Sigmoid colon (tissue), 7 donors: ENCODE results near the gene TACR1. TPM values are rescaled to one million over a fixed set of nuclear protein-coding genes. Genes with fewer than 3 reads are reported as not detected.
"Not testable (repeated sequence)": the region's sequence is repeated elsewhere in the genome, so short reads cannot be mapped to it uniquely, and the experiment has no call there.

ENCODE experiments used
- DNase-seq: peaks from one replicate; pipeline ENCODE4 v3.0.0-alpha.2; 2019
- H3K27ac ChIP-seq, 4 donors: fragments of 200-600 bp; sonication (generic); one replicate each; pipeline ENCODE4 v1.5.1; 2016 to 2019; ENCODE audit warnings: mild to moderate bottlenecking in 1 of 4
- H3K27me3 ChIP-seq, 3 donors: fragments of 200-600 bp; sonication (generic); one replicate each; pipeline ENCODE4 v1.5.1; 2019; ENCODE audit warnings: mild to moderate bottlenecking in 1 of 3
- H3K36me3 ChIP-seq, 4 donors: fragments of 200-600 bp; sonication (generic); one replicate each; pipeline ENCODE4 v1.5.1; 2016 to 2019
- H3K4me1 ChIP-seq, 4 donors: fragments of 200-600 bp; sonication (generic); one replicate each; pipeline ENCODE4 v1.5.1; 2017 to 2019
- H3K4me3 ChIP-seq, 4 donors: fragments of 200-600 bp; sonication (generic); one replicate each; pipeline ENCODE4 v1.5.1; 2017 to 2019; ENCODE audit warnings: mild to moderate bottlenecking in 2 of 4, moderate library complexity in 1 of 4
- H3K9me3 ChIP-seq, 4 donors: fragments of 200-600 bp in 3 of 4; sonication (generic) in 3 of 4; one replicate each; pipeline versions ENCODE4 v1.5.1 to v1.6.1; 2013 to 2019
- CTCF ChIP-seq, 4 experiments: fragments of 450-650 bp in 3 of 4; fragments of 200-600 bp in 1 of 4; IDR thresholded peaks; one replicate each; pipeline ENCODE4 v1.5.1; 2016 to 2019; ENCODE audit warnings: antibody characterized with exemption in 4 of 4, mild to moderate bottlenecking in 3 of 4, moderate library complexity in 2 of 4
- EP300 ChIP-seq, 4 donors: sonication (generic); formaldehyde crosslinking; IDR thresholded peaks; one replicate each; pipeline ENCODE4 v1.6.1; 2017; ENCODE audit warnings: antibody characterized with exemption in 4 of 4
- POLR2A ChIP-seq, 2 donors: fragments of 450-650 bp; IDR thresholded peaks; one replicate each; pipeline ENCODE4 v1.6.1; 2016; ENCODE audit warnings: antibody characterized with exemption in 2 of 2, mild to moderate bottlenecking in 2 of 2, moderate library complexity in 2 of 2
- POLR2AphosphoS5 ChIP-seq, 4 donors: sonication (generic); formaldehyde crosslinking; IDR thresholded peaks; one replicate each; pipeline ENCODE4 v1.6.1; 2017; ENCODE audit warnings: antibody characterized with exemption in 4 of 4
- WGBS, 2 donors: extraction: QIAGEN DNeasy Blood & Tissue Kit; methylation state at CpG; one replicate each; pipeline ENCODE4 v1.1.7; 2013; 5-methylcytosine and 5-hydroxymethylcytosine counted together
- intact Hi-C: fragments of 100-400 bp; cut with DNase I; formaldehyde crosslinking; loops from one replicate; pipeline ENCODE4 v1.15.1; 2023
- polyA plus RNA-seq, 3 donors: library from polyadenylated mRNA; stranded (reverse); fragments of 200-250 nt; gene quantifications; one replicate each; pipeline ENCODE4 v1.2.3, GENCODE V29; 2013
- total RNA-seq, 4 donors: library from RNA; depleted of rRNA; stranded (reverse); fragments of >200 nt; gene quantifications; one replicate each; pipeline ENCODE4 v1.1.0, GENCODE V29; 2016
- donor health status: healthy with polysubstance abuse.
- donor health status: Bipolar disorder and iron deficiency.
- donor health status: healthy.

TACR1 gene
- total and polyA plus RNA-seq, 7 donors, result 0.22 to 2.5 (median 0.99) TPM; not detected in 2

- Histone ChIP-seq H3K9me3 (no peaks in the 10 kb centered on the region), H3K36me3 (no peaks in the 10 kb centered on the region), H3K4me1 (peaks cover 0 to 11% (median 8%) of the 10 kb centered on the region in 4 donors), H3K4me3 (no peak overlapping the region), H3K27me3 (no peaks in the 10 kb centered on the region), H3K27ac (no peak overlapping the region)
- TF ChIP-seq POLR2AphosphoS5 (IDR thresholded peaks at IDR 0.05) (no peak), POLR2A (IDR thresholded peaks at IDR 0.05) (no peak), CTCF (IDR thresholded peaks at IDR 0.05) (peak in 1 of 4 experiments; percentile 13), EP300 (IDR thresholded peaks at IDR 0.05) (no peak)
- intact Hi-C loops, result loop anchor here (5.0 kb wide), 1 partner anchor 245 kb away; no protein-coding TSS in a partner anchor
- DNase-seq, result no peak
Measured at GRCh38 chr2:75157435-75157834, 41.9 kb downstream of the TACR1 start.

GRCh38 chr2:75155115-75155514 is 44.2 kb downstream of the TACR1 start:
- no peak for DNase-seq
- TF ChIP-seq POLR2AphosphoS5 (IDR thresholded peaks at IDR 0.05) (no peak), EP300 (IDR thresholded peaks at IDR 0.05) (no peak), POLR2A (IDR thresholded peaks at IDR 0.05) (no peak), CTCF (IDR thresholded peaks at IDR 0.05) (no peak)
- no peak overlapping the region for H3K4me3 ChIP-seq
- H3K4me1 ChIP-seq, result no peaks in the 10 kb centered on the region
- H3K27ac ChIP-seq, result no peak overlapping the region
- no peaks in the 10 kb centered on the region for H3K36me3 ChIP-seq
- WGBS, 2 donors, result 64 to 72% methylated on average over 3 of the region's 3 CpGs
- H3K9me3 ChIP-seq, result peaks cover 0 to 2% (median 0%) of the 10 kb centered on the region in 4 donors
- intact Hi-C loops, result loop anchor here (5.0 kb wide), 1 partner anchor 247 kb away; no protein-coding TSS in a partner anchor
- H3K27me3 ChIP-seq, result no peaks in the 10 kb centered on the region

- H3K4me3 ChIP-seq, result no peak overlapping the region
- WGBS, 2 donors, result 19 to 67% methylated on average over 1 of the region's 1 CpG
- no peak for DNase-seq
Measured at GRCh38 chr2:75153221-75153620, 46.1 kb downstream of the TACR1 start.

GRCh38 chr2:75152243-75152642 is 47.1 kb downstream of the TACR1 start:
- H3K27me3 ChIP-seq, H3K36me3 ChIP-seq, intact Hi-C loops, H3K4me3 ChIP-seq, H3K9me3 ChIP-seq, H3K4me1 ChIP-seq, H3K27ac ChIP-seq, DNase-seq: not testable (repeated sequence)
- WGBS, 2 donors, result 82 to 93% methylated on average over 3 of the region's 3 CpGs

More at GRCh38 chr2:75153221-75153620, 46.1 kb downstream of the TACR1 start:
- H3K27me3 ChIP-seq, result no peaks in the 10 kb centered on the region
- H3K36me3 ChIP-seq, result no peaks in the 10 kb centered on the region
- no peak for TF ChIP-seq EP300 (IDR thresholded peaks at IDR 0.05)
- TF ChIP-seq POLR2A (IDR thresholded peaks at IDR 0.05), result no peak
- no peak for TF ChIP-seq CTCF (IDR thresholded peaks at IDR 0.05)
- no peak for TF ChIP-seq POLR2AphosphoS5 (IDR thresholded peaks at IDR 0.05)
- H3K27ac ChIP-seq, result peak overlapping the region in 1 of 4 donors; percentile 27
- intact Hi-C loops, result no loop called here
- peaks cover 0 to 2% (median 0%) of the 10 kb centered on the region in 4 donors for H3K9me3 ChIP-seq
- no peaks in the 10 kb centered on the region for H3K4me1 ChIP-seq

GRCh38 chr2:75147884-75148283 is 51.4 kb downstream of the TACR1 start:
- H3K4me3 ChIP-seq, DNase-seq, H3K4me1 ChIP-seq, H3K27ac ChIP-seq, H3K36me3 ChIP-seq, H3K27me3 ChIP-seq, intact Hi-C loops, H3K9me3 ChIP-seq: not testable (repeated sequence)
- 90 to 95% methylated on average over 6 of the region's 6 CpGs for WGBS, 2 donors
